ENCODE results near the gene ATRNL1. TPM values are rescaled to one million over a fixed set of nuclear protein-coding genes. Genes with fewer than 3 reads are reported as not detected.

Gene ATRNL1
- total RNA-seq, 1 donor from 2014 or later = 16.4 TPM

DNA sequence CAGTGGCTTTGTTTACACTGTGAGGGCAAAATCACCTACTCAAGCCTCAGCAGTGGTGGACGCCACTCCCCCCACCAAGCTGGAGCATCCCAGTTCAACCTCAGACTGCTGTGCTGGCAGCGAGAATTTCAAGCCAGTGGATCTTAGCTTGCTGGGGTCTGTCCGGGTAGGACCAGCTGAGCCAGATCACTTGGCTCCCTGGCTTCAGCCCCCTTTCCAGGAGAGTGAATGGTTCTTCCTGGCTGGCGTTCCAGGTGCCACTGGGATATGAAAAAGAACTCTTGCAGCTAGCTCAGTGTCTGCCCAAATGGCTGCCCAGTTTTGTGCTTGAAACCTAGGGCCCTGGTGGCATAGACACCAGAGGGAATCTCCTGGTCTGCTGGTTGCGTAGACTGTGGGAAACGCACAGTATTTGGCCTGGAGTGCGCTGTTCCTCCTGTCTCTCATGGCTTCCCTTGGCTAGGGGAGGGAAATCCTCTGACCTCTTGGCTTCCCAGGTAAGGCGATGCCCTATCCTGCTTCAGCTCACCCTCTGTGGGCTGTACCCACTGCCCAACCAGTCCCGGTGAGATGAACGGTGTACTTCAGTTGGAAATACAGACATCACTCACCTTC lies 398.5 kb downstream of the ATRNL1 start:
- no peak overlapping the region for H3K4me3 Mint-ChIP-seq
- peaks cover 3% of the 10 kb centered on the region for H3K9me3 Mint-ChIP-seq
- Histone ChIP-seq H3K36me3 (no peaks in the 10 kb centered on the region), H3K27me3 (no peaks in the 10 kb centered on the region), H3K4me3 (no peak overlapping the region), H3K4me1 (no peaks in the 10 kb centered on the region), H3K27ac (no peak overlapping the region), H3K4me2 (no peak overlapping the region), H2AFZ (replicated peaks) (no peak overlapping the region), H3K79me2 (ENCODE audit: low read depth) (no peaks in the 10 kb centered on the region), H3F3A (ENCODE audit: low read depth) (no peaks in the 10 kb centered on the region), H3K9ac (no peak overlapping the region), H3K9me3 (ENCODE audit: low read depth) (no peaks in the 10 kb centered on the region), H4K20me1 (ENCODE audit: low read depth) (no peaks in the 10 kb centered on the region)
- no peaks in the 10 kb centered on the region for H3K36me3 Mint-ChIP-seq
- no peak overlapping the region for H3K27ac Mint-ChIP-seq
- no peak for TF ChIP-seq EZH2 (IDR thresholded peaks at IDR 0.05)
- TF ChIP-seq EZH2phosphoT487 (IDR thresholded peaks at IDR 0.05) = no peak
- TF ChIP-seq, protein P1, sequence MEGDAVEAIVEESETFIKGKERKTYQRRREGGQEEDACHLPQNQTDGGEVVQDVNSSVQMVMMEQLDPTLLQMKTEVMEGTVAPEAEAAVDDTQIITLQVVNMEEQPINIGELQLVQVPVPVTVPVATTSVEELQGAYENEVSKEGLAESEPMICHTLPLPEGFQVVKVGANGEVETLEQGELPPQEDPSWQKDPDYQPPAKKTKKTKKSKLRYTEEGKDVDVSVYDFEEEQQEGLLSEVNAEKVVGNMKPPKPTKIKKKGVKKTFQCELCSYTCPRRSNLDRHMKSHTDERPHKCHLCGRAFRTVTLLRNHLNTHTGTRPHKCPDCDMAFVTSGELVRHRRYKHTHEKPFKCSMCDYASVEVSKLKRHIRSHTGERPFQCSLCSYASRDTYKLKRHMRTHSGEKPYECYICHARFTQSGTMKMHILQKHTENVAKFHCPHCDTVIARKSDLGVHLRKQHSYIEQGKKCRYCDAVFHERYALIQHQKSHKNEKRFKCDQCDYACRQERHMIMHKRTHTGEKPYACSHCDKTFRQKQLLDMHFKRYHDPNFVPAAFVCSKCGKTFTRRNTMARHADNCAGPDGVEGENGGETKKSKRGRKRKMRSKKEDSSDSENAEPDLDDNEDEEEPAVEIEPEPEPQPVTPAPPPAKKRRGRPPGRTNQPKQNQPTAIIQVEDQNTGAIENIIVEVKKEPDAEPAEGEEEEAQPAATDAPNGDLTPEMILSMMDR (IDR thresholded peaks at IDR 0.05) = no peak
- DNase-seq (ENCODE audit: low spot score) = no peak
- no peaks in the 10 kb centered on the region for H3K27me3 Mint-ChIP-seq (ENCODE audit: insufficient read depth, low read depth)
- no peaks in the 10 kb centered on the region for H3K4me1 Mint-ChIP-seq

DNA sequence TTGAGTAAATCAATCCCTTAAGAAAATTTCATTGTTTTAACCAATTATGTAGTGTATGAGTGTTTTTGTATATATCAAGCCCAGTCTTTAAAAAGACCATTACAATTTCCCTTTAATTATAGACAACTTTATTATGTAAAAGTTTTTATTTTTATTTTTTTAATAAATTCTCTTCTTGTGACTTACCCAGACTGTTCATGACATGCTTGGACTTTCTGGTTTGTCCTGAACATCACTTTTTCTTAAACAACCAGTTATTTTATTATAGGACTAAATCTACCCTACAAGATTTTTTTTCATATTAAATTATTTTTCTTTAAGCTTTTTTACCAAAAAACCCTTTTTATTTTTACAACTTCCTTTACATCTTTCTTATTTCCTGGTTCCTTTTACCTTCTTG lies 410.4 kb downstream of the ATRNL1 start:
- Histone ChIP-seq H3K4me3 (no peak overlapping the region), H3F3A (ENCODE audit: low read depth) (no peaks in the 10 kb centered on the region), H2AFZ (replicated peaks) (no peak overlapping the region), H3K4me1 (no peaks in the 10 kb centered on the region), H3K27ac (no peak overlapping the region), H3K9ac (no peak overlapping the region), H3K79me2 (ENCODE audit: low read depth) (no peaks in the 10 kb centered on the region), H3K9me3 (ENCODE audit: low read depth) (peaks cover 20% of the 10 kb centered on the region), H3K36me3 (no peaks in the 10 kb centered on the region), H4K20me1 (ENCODE audit: low read depth) (no peaks in the 10 kb centered on the region), H3K4me2 (no peak overlapping the region), H3K27me3 (no peaks in the 10 kb centered on the region)
- peak; percentile 13 for DNase-seq (ENCODE audit: low spot score)
- H3K4me3 Mint-ChIP-seq = no peak overlapping the region
- no peak overlapping the region for H3K27ac Mint-ChIP-seq
- H3K9me3 Mint-ChIP-seq = peaks cover 9% of the 10 kb centered on the region
- peaks cover 2% of the 10 kb centered on the region for H3K27me3 Mint-ChIP-seq (ENCODE audit: insufficient read depth, low read depth)
- no peak for TF ChIP-seq EZH2phosphoT487 (IDR thresholded peaks at IDR 0.05)
- no peak for TF ChIP-seq EZH2 (IDR thresholded peaks at IDR 0.05)
- TF ChIP-seq, protein P1 (IDR thresholded peaks at IDR 0.05) = no peak
- no peaks in the 10 kb centered on the region for H3K4me1 Mint-ChIP-seq
- H3K36me3 Mint-ChIP-seq = no peaks in the 10 kb centered on the region

DNA sequence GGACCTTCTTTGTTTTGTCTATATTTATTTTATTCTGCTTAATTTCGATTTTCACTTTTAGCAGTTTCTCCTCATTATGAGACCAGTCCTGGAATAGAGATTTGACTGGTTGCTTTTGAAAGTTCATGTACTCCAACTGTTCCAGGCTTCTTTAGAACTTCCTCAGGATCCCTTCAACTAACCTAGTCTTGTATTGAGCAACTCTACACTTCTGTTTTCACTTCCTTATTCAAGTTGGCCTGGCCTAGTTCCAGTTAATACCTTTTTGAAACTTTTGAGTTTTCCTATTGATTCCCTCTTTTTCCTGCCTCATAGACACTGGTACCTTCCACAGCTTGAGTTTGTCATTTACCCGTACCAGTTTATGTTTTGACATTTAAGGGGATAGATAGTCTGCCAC lies 421.7 kb downstream of the ATRNL1 start:
- Mint-ChIP-seq H3K27me3 (ENCODE audit: insufficient read depth, low read depth) (no peaks in the 10 kb centered on the region), H3K36me3 (no peaks in the 10 kb centered on the region), H3K9me3 (no peaks in the 10 kb centered on the region), H3K27ac (no peak overlapping the region), H3K4me3 (no peak overlapping the region), H3K4me1 (no peaks in the 10 kb centered on the region)
- Histone ChIP-seq H3K9ac (no peak overlapping the region), H3K4me3 (no peak overlapping the region), H3K9me3 (ENCODE audit: low read depth) (no peaks in the 10 kb centered on the region), H4K20me1 (ENCODE audit: low read depth) (no peaks in the 10 kb centered on the region), H3K4me2 (no peak overlapping the region), H3K27me3 (no peaks in the 10 kb centered on the region), H3F3A (ENCODE audit: low read depth) (no peaks in the 10 kb centered on the region), H3K79me2 (ENCODE audit: low read depth) (no peaks in the 10 kb centered on the region), H3K4me1 (peaks cover 7% of the 10 kb centered on the region), H3K27ac (no peak overlapping the region), H3K36me3 (no peaks in the 10 kb centered on the region), H2AFZ (replicated peaks) (no peak overlapping the region)
- no peak for DNase-seq (ENCODE audit: low spot score)
- no peak for TF ChIP-seq EZH2 (IDR thresholded peaks at IDR 0.05)
- no peak for TF ChIP-seq EZH2phosphoT487 (IDR thresholded peaks at IDR 0.05)
- TF ChIP-seq, protein P1 (IDR thresholded peaks at IDR 0.05) = no peak
